Mononuclear cell (primary cell): ENCODE results near the gene IL9. TPM values are rescaled to one million over a fixed set of nuclear protein-coding genes. Genes with fewer than 3 reads are reported as not detected.

Experiments
- H3K27me3 ChIP-seq: 2 replicates; pipeline ENCODE4 v1.6.0; 2011; ENCODE audit warnings: low read length, control low read depth; ENCODE audit not compliant: insufficient read depth
- H3K4me1 ChIP-seq: 2 replicates; pipeline ENCODE4 v1.5.1; 2011; ENCODE audit warnings: mild to moderate bottlenecking, low read length, control low read depth; ENCODE audit not compliant: insufficient read depth
- H3K4me3 ChIP-seq: 2 replicates; pipeline ENCODE4 v1.5.1; 2011; ENCODE audit warnings: mild to moderate bottlenecking, low read length, moderate library complexity
- H3K9me3 ChIP-seq: 2 replicates; pipeline ENCODE4 v1.5.1; 2011; ENCODE audit warnings: low read depth, mild to moderate bottlenecking, control low read depth, low read length
- total RNA-seq: library from RNA; depleted of rRNA; stranded (reverse); fragments of >200 nt; gene quantifications from one replicate; pipeline ENCODE4 v1.2.3, GENCODE V29; 2012

Gene IL9
- total RNA-seq, 1 donor = not detected

DNA sequence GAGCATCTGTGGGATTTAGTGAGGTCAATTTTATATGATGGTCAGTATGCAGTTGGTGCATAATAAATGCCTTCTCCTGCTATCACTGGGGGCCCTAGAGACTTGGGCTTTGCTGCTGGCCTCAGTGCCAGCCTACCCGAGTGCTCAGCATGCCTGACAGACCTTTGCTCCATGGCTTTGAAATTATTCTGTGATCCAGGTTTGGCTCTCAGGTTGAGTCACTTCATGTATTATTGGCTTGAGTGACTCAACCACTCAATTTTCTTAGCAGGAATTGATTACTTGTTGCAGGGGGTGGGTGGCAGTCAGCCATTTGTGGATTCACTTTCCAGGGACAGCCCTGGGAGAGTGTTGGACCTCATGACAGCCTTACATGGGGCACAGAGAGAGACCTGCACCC, 47.7 kb downstream of the IL9 start:
- Histone ChIP-seq H3K4me1 (no peaks in the 10 kb centered on the region), H3K9me3 (no peaks in the 10 kb centered on the region), H3K27me3 (no peaks in the 10 kb centered on the region), H3K4me3 (no peak overlapping the region)

DNA sequence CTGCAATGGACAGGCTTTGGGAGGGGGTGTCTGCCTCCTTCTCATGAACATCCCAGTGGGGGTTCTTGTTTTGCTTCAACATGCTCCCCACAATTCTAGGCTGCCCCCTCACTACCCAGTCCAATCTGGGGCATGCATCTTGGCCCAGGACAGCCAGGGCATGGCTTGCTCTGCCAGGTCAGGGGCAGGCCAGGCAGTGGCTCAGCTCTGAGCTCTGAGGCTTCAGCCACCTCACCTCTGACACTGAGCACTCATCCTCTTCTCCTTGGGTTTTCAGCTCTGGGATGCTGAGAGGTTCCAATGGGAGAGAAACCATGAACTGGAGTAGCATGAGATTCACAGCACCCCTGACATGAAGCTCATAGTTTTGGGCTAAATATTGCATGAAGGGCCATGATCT, 49.3 kb downstream of the IL9 start:
- Histone ChIP-seq H3K4me3 (no peak overlapping the region), H3K9me3 (no peaks in the 10 kb centered on the region), H3K4me1 (no peaks in the 10 kb centered on the region), H3K27me3 (no peaks in the 10 kb centered on the region)

DNA sequence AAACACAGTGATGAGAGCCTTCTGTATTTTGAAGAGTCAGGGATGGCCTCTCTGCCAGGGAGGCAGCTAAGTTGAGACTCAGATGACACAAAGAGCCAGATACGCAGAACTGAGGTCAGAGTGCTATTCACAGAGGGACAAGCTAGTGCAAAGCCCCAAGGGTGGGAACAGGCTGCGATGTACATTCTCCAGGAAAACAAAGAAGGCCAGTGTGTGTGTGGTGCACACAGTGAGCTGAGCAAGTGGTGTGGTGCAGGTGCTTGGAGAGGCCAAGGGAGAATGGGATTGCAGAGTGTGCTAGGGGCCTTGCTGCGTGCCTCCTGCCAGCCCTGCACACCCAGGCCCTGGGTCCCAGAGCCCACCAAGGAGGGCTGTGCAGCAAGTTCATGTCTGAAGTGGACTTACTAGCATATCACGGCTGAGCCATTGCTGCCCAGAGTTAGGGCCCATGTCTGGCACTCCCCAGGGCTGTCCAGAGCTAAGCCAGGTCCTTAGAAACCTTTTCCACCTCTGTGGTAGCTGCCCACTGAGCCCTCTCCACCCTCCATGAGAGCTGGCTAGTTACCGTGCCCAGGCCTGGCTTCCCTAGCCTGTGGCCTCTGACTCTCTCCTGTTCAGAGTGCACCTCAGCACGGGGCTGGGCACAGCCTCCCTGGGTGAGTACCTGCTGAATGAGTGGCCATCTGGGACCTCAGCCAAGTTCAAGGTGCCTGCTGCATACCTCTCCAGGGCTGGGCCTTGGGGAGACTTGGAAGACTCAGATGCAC, 51.9 kb downstream of the IL9 start:
- Histone ChIP-seq H3K9me3 (no peaks in the 10 kb centered on the region), H3K4me3 (no peak overlapping the region), H3K4me1 (no peaks in the 10 kb centered on the region), H3K27me3 (peaks cover 7% of the 10 kb centered on the region)

- no peaks in the 10 kb centered on the region for H3K9me3 ChIP-seq
- peaks cover 7% of the 10 kb centered on the region for H3K27me3 ChIP-seq
Observed at GRCh38 chr5:135842737-135843136, 52.9 kb downstream of the IL9 start.

More at GRCh38 chr5:135842737-135843136, 52.9 kb downstream of the IL9 start:
- Histone ChIP-seq H3K4me1 (no peaks in the 10 kb centered on the region), H3K4me3 (no peak overlapping the region)

Other genes starting within 250 kb of the IL9 start
- not detected for gene SLC25A48, start 61.2 kb downstream of the IL9 start, total RNA-seq
- not detected for gene LECT2, start 59.1 kb upstream of the IL9 start, total RNA-seq
- 159 TPM for gene TGFBI, start 133.1 kb upstream of the IL9 start, total RNA-seq
- 16.5 TPM for gene SMAD5, start 237.0 kb upstream of the IL9 start, total RNA-seq